ENCODE measurements around the gene GATB.

The GATB gene

GRCh38 chr4:151783867-151784266 is 23.1 kb upstream of the GATB start:
- peak overlapping the region; percentile 61; the same call in 1 of the 2 replicates for H3K27ac ChIP-seq (ENCODE audit: low read length)
- TF ChIP-seq EZH2phosphoT487 (IDR thresholded peaks at IDR 0.05; ENCODE audit: low read depth) (no peak), CTCF (IDR thresholded peaks at IDR 0.05; ENCODE audit: low read depth, low read length) (no peak)
- H3K36me3 ChIP-seq (replicated peaks; ENCODE audit: low read depth, low read length), result no peaks in the 10 kb centered on the region
- H4K20me1 ChIP-seq (ENCODE audit: insufficient read depth, low read length), result no peaks in the 10 kb centered on the region
- H3K79me2 ChIP-seq (ENCODE audit: low read length), result no peaks in the 10 kb centered on the region
- no peak overlapping the region for H3K4me3 ChIP-seq (ENCODE audit: low read length)
- no peak overlapping the region for H2AFZ ChIP-seq (ENCODE audit: low read depth, low read length)
- H3K9me3 ChIP-seq (ENCODE audit: insufficient read depth, low read length), result no peaks in the 10 kb centered on the region
- no peak overlapping the region for H3K4me2 ChIP-seq (ENCODE audit: low read length)
- H3K4me1 ChIP-seq (ENCODE audit: low read length), result peaks cover 38% of the 10 kb centered on the region
- 0 out of 2 replicates have a peak, but pooled peaks cover 3% of the 10 kb centered on the region for H3K27me3 ChIP-seq (ENCODE audit: low read depth, low read length)
- no peak overlapping the region for H3K9ac ChIP-seq (ENCODE audit: low read length)

- Histone ChIP-seq H3K4me2 (ENCODE audit: low read length) (no peak overlapping the region), H3K9ac (ENCODE audit: low read length) (no peak overlapping the region), H3K4me1 (ENCODE audit: low read length) (peaks cover 38% of the 10 kb centered on the region), H3K27me3 (ENCODE audit: low read depth, low read length) (0 out of 2 replicates have a peak, but pooled peaks cover 3% of the 10 kb centered on the region), H3K27ac (ENCODE audit: low read length) (no peak overlapping the region), H3K9me3 (ENCODE audit: insufficient read depth, low read length) (no peaks in the 10 kb centered on the region), H3K79me2 (ENCODE audit: low read length) (no peaks in the 10 kb centered on the region), H4K20me1 (ENCODE audit: insufficient read depth, low read length) (no peaks in the 10 kb centered on the region), H3K4me3 (ENCODE audit: low read length) (no peak overlapping the region), H3K36me3 (replicated peaks; ENCODE audit: low read depth, low read length) (no peaks in the 10 kb centered on the region), H2AFZ (ENCODE audit: low read depth, low read length) (no peak overlapping the region)
- TF ChIP-seq CTCF (IDR thresholded peaks at IDR 0.05; ENCODE audit: low read depth, low read length) (no peak), EZH2phosphoT487 (IDR thresholded peaks at IDR 0.05; ENCODE audit: low read depth) (no peak)
Measured at GRCh38 chr4:151782296-151782695, 21.5 kb upstream of the GATB start.

- TF ChIP-seq EZH2phosphoT487 (IDR thresholded peaks at IDR 0.05; ENCODE audit: low read depth) (no peak), CTCF (IDR thresholded peaks at IDR 0.05; ENCODE audit: low read depth, low read length) (no peak)
- H3K4me3 ChIP-seq (ENCODE audit: low read length), result no peak overlapping the region
- no peak overlapping the region for H3K27ac ChIP-seq (ENCODE audit: low read length)
- no peaks in the 10 kb centered on the region for H3K79me2 ChIP-seq (ENCODE audit: low read length)
- H4K20me1 ChIP-seq (ENCODE audit: insufficient read depth, low read length), result no peaks in the 10 kb centered on the region
- no peak overlapping the region for H3K9ac ChIP-seq (ENCODE audit: low read length)
- H3K4me1 ChIP-seq (ENCODE audit: low read length), result peaks cover 28% of the 10 kb centered on the region
- H3K27me3 ChIP-seq (ENCODE audit: low read depth, low read length), result 0 out of 2 replicates have a peak, but pooled peaks cover 3% of the 10 kb centered on the region
- H2AFZ ChIP-seq (ENCODE audit: low read depth, low read length), result no peak overlapping the region
- H3K9me3 ChIP-seq (ENCODE audit: insufficient read depth, low read length), result 0 out of 2 replicates have a peak, but pooled peaks cover 4% of the 10 kb centered on the region
- no peak overlapping the region for H3K4me2 ChIP-seq (ENCODE audit: low read length)
- H3K36me3 ChIP-seq (replicated peaks; ENCODE audit: low read depth, low read length), result no peaks in the 10 kb centered on the region
Measured at GRCh38 chr4:151781026-151781425, 20.2 kb upstream of the GATB start.

- Histone ChIP-seq H3K4me3 (ENCODE audit: low read length) (no peak overlapping the region), H3K27me3 (ENCODE audit: low read depth, low read length) (0 out of 2 replicates have a peak, but pooled peaks cover 3% of the 10 kb centered on the region), H3K79me2 (ENCODE audit: low read length) (no peaks in the 10 kb centered on the region), H3K9ac (ENCODE audit: low read length) (no peak overlapping the region), H3K27ac (ENCODE audit: low read length) (no peak overlapping the region), H3K9me3 (ENCODE audit: insufficient read depth, low read length) (peaks cover 28% of the 10 kb centered on the region; the same call in 1 of the 2 replicates), H4K20me1 (ENCODE audit: insufficient read depth, low read length) (no peaks in the 10 kb centered on the region), H3K36me3 (replicated peaks; ENCODE audit: low read depth, low read length) (peaks cover 4% of the 10 kb centered on the region), H2AFZ (ENCODE audit: low read depth, low read length) (no peak overlapping the region), H3K4me2 (ENCODE audit: low read length) (no peak overlapping the region), H3K4me1 (ENCODE audit: low read length) (no peaks in the 10 kb centered on the region)
- no peak for TF ChIP-seq EZH2phosphoT487 (IDR thresholded peaks at IDR 0.05; ENCODE audit: low read depth)
- no peak for TF ChIP-seq CTCF (IDR thresholded peaks at IDR 0.05; ENCODE audit: low read depth, low read length)
Measured at GRCh38 chr4:151777471-151777870, 16.7 kb upstream of the GATB start.
